CD4-positive, CD25-positive, alpha-beta regulatory T cell (primary cell): Measurements from ENCODE around the gene SPIN1. TPM values are rescaled to one million over a fixed set of nuclear protein-coding genes. Genes with fewer than 3 reads are reported as not detected.
A peak's percentile ranks its signal among the peaks of the same experiment; 100 is the strongest.

Experiments used
- ATAC-seq, 2 donors: fragments of 150-1000 bp; cut with Tn5 transposase; one replicate each; pipeline ENCODE4 v1.10.0; 2021; ENCODE audit warnings: low read depth in 2 of 2, moderate number of reproducible peaks in 2 of 2, moderate library complexity in 1 of 2
- DNase-seq, 3 donors: peaks; one replicate each; pipeline versions ENCODE4 v3.0.0 to v3.0.0-alpha.2; 2012 to 2022; ENCODE audit warnings: mixed read lengths in 1 of 3
- H3K27ac ChIP-seq: one replicate; pipeline ENCODE4 v1.7.0; 2013; ENCODE audit warnings: mild to moderate bottlenecking, low read length; ENCODE audit not compliant: insufficient read depth, poor library complexity, severe bottlenecking
- H3K27me3 ChIP-seq: one replicate; pipeline ENCODE4 v1.7.0; 2013; ENCODE audit warnings: low read length; ENCODE audit not compliant: control insufficient read depth, insufficient read depth
- H3K36me3 ChIP-seq: one replicate; pipeline ENCODE4 v1.7.0; 2013; ENCODE audit warnings: mild to moderate bottlenecking, low read length, moderate library complexity; ENCODE audit not compliant: control insufficient read depth, insufficient read depth
- H3K4me1 ChIP-seq: 2 replicates; pipeline ENCODE4 v1.7.0; 2013; ENCODE audit warnings: mild to moderate bottlenecking, low read length; ENCODE audit not compliant: insufficient read depth, control insufficient read depth, poor library complexity, severe bottlenecking
- H3K4me3 ChIP-seq: one replicate; pipeline ENCODE4 v1.7.0; 2013; ENCODE audit warnings: low read depth, mild to moderate bottlenecking, low read length, moderate library complexity
- H3K9me3 ChIP-seq, 2 experiments: 1 replicate in 1 of 2; 2 replicates in 1 of 2; pipeline ENCODE4 v1.7.0; 2013; ENCODE audit warnings: low read length in 2 of 2, mild to moderate bottlenecking in 1 of 2, moderate library complexity in 1 of 2; ENCODE audit not compliant: control insufficient read depth in 2 of 2
- H3K27ac Mint-ChIP-seq, 3 donors: one replicate each; pipeline ENCODE4 v1.8.0; 2020 to 2022; ENCODE audit warnings: mild to moderate bottlenecking in 3 of 3, mixed read lengths in 3 of 3, moderate library complexity in 2 of 3
- H3K27me3 Mint-ChIP-seq: one replicate; pipeline ENCODE4 v1.8.0; 2022; ENCODE audit warnings: mild to moderate bottlenecking, mixed read lengths
- H3K36me3 Mint-ChIP-seq: one replicate; pipeline ENCODE4 v1.8.0; 2020; ENCODE audit warnings: mixed read lengths
- H3K4me1 Mint-ChIP-seq, 4 donors: one replicate each; pipeline ENCODE4 v1.8.0; 2020 to 2022; ENCODE audit warnings: mixed read lengths in 4 of 4, mild to moderate bottlenecking in 1 of 4
- H3K4me3 Mint-ChIP-seq, 4 donors: one replicate each; pipeline ENCODE4 v1.8.0; 2020 to 2022; ENCODE audit warnings: mild to moderate bottlenecking in 4 of 4, mixed read lengths in 4 of 4, moderate library complexity in 3 of 4
- H3K9me3 Mint-ChIP-seq, 7 donors: one replicate each; pipeline ENCODE4 v1.8.0; 2020 to 2022; ENCODE audit warnings: mixed read lengths in 7 of 7, mild to moderate bottlenecking in 3 of 7, moderate library complexity in 2 of 7
- polyA plus RNA-seq, 4 donors: library from polyadenylated mRNA; unstranded; fragments of 300-500 nt; fragmentation: Illumina TruSeq; gene quantifications; one replicate each; pipeline ENCODE4 v1.2.3, GENCODE V29; 2021
- total RNA-seq: library from RNA; stranded (reverse); gene quantifications from one replicate; pipeline ENCODE4 v1.2.3, GENCODE V29; 2022

SPIN1 gene
- total and polyA plus RNA-seq, 5 donors from 2014 or later = 15.0 to 21.4 (median 19.4) TPM

GRCh38 chr9:88388886-88389605, 802 bp downstream of the SPIN1 start:
- H3K4me3 ChIP-seq = peak overlapping the region; percentile 89
- Mint-ChIP-seq H3K27ac (peak overlapping the region; percentile 86 to 93 (median 92)), H3K9me3 (peaks cover 0 to 3% (median 0%) of the 10 kb centered on the region in 7 donors), H3K36me3 (peaks cover 5% of the 10 kb centered on the region), H3K27me3 (no peaks in the 10 kb centered on the region), H3K4me3 (peak overlapping the region; percentile 93 to 97 (median 96)), H3K4me1 (peaks cover 15 to 32% (median 20%) of the 10 kb centered on the region in 4 donors)
- peak overlapping the region; percentile 14 for H3K27ac ChIP-seq
- H3K36me3 ChIP-seq = no peaks in the 10 kb centered on the region
- peak in 2 of 3 donors; percentile 40 to 44 for DNase-seq
- H3K27me3 ChIP-seq = no peaks in the 10 kb centered on the region
- H3K4me1 ChIP-seq = peaks cover 16% of the 10 kb centered on the region
- peak; percentile 2 to 3 for ATAC-seq
- H3K9me3 ChIP-seq = no peaks in the 10 kb centered on the region

GRCh38 chr9:88390371-88390990, 2.2 kb downstream of the SPIN1 start:
- H3K36me3 ChIP-seq = no peaks in the 10 kb centered on the region
- peaks cover 15 to 36% (median 22%) of the 10 kb centered on the region in 4 donors for H3K4me1 Mint-ChIP-seq
- no peaks in the 10 kb centered on the region for H3K27me3 ChIP-seq
- no peak overlapping the region for H3K4me3 ChIP-seq
- H3K4me1 ChIP-seq = peaks cover 16% of the 10 kb centered on the region
- H3K27ac Mint-ChIP-seq = no peak overlapping the region
- no peaks in the 10 kb centered on the region for H3K9me3 ChIP-seq
- peaks cover 0 to 3% (median 0%) of the 10 kb centered on the region in 7 donors for H3K9me3 Mint-ChIP-seq
- H3K27me3 Mint-ChIP-seq = no peaks in the 10 kb centered on the region
- DNase-seq (no peak), ATAC-seq (no peak)
- H3K4me3 Mint-ChIP-seq = peak overlapping the region; percentile 76 to 97 (median 95)
- H3K36me3 Mint-ChIP-seq = peaks cover 10% of the 10 kb centered on the region
- no peak overlapping the region for H3K27ac ChIP-seq

GRCh38 chr9:88391236-88391635, 3.0 kb downstream of the SPIN1 start:
- H3K27me3 ChIP-seq = no peaks in the 10 kb centered on the region
- peaks cover 15 to 36% (median 22%) of the 10 kb centered on the region in 4 donors for H3K4me1 Mint-ChIP-seq

GRCh38 chr9:88391921-88392320, 3.7 kb downstream of the SPIN1 start:
- Histone ChIP-seq H3K4me3 (no peak overlapping the region), H3K9me3 (no peaks in the 10 kb centered on the region), H3K27ac (no peak overlapping the region), H3K36me3 (no peaks in the 10 kb centered on the region), H3K27me3 (no peaks in the 10 kb centered on the region), H3K4me1 (peaks cover 16% of the 10 kb centered on the region)
- DNase-seq (no peak), ATAC-seq (no peak)
- H3K4me1 Mint-ChIP-seq = peaks cover 18 to 35% (median 23%) of the 10 kb centered on the region in 4 donors
- peaks cover 10% of the 10 kb centered on the region for H3K36me3 Mint-ChIP-seq
- peaks cover 0 to 3% (median 0%) of the 10 kb centered on the region in 7 donors for H3K9me3 Mint-ChIP-seq
- no peak overlapping the region for H3K27ac Mint-ChIP-seq
- peak overlapping the region in 2 of 4 donors; percentile 17 to 97 for H3K4me3 Mint-ChIP-seq
- no peaks in the 10 kb centered on the region for H3K27me3 Mint-ChIP-seq

More at GRCh38 chr9:88391236-88391635, 3.0 kb downstream of the SPIN1 start:
- no peak overlapping the region for H3K27ac ChIP-seq
- ATAC-seq (no peak), DNase-seq (no peak)
- H3K9me3 ChIP-seq = no peaks in the 10 kb centered on the region
- Mint-ChIP-seq H3K4me3 (peak overlapping the region; percentile 17 to 97 (median 50)), H3K9me3 (peaks cover 0 to 3% (median 0%) of the 10 kb centered on the region in 7 donors), H3K36me3 (peaks cover 10% of the 10 kb centered on the region), H3K27ac (peak overlapping the region in 1 of 3 donors; percentile 4), H3K27me3 (no peaks in the 10 kb centered on the region)
- peaks cover 16% of the 10 kb centered on the region for H3K4me1 ChIP-seq
- no peaks in the 10 kb centered on the region for H3K36me3 ChIP-seq
- H3K4me3 ChIP-seq = no peak overlapping the region

GRCh38 chr9:88392549-88392948, 4.3 kb downstream of the SPIN1 start:
- peak overlapping the region in 1 of 4 donors; percentile 16 for H3K4me3 Mint-ChIP-seq
- H3K36me3 Mint-ChIP-seq = peaks cover 10% of the 10 kb centered on the region
- H3K27me3 Mint-ChIP-seq = no peaks in the 10 kb centered on the region
- Histone ChIP-seq H3K27me3 (no peaks in the 10 kb centered on the region), H3K27ac (no peak overlapping the region), H3K36me3 (no peaks in the 10 kb centered on the region), H3K4me1 (peaks cover 11% of the 10 kb centered on the region), H3K9me3 (no peaks in the 10 kb centered on the region), H3K4me3 (no peak overlapping the region)
- no peak for ATAC-seq
- H3K9me3 Mint-ChIP-seq = peaks cover 0 to 3% (median 0%) of the 10 kb centered on the region in 7 donors
- H3K27ac Mint-ChIP-seq = peak overlapping the region in 1 of 3 donors; percentile 85
- no peak for DNase-seq
- peaks cover 12 to 29% (median 19%) of the 10 kb centered on the region in 4 donors for H3K4me1 Mint-ChIP-seq

- Mint-ChIP-seq H3K27me3 (no peaks in the 10 kb centered on the region), H3K36me3 (peaks cover 21% of the 10 kb centered on the region), H3K27ac (no peak overlapping the region), H3K4me1 (peaks cover 8 to 31% (median 15%) of the 10 kb centered on the region in 4 donors), H3K9me3 (peaks cover 0 to 1% (median 0%) of the 10 kb centered on the region in 7 donors), H3K4me3 (no peak overlapping the region)
- H3K4me3 ChIP-seq = no peak overlapping the region
- no peak overlapping the region for H3K27ac ChIP-seq
- no peaks in the 10 kb centered on the region for H3K36me3 ChIP-seq
- ATAC-seq = no peak
- no peaks in the 10 kb centered on the region for H3K4me1 ChIP-seq
- H3K9me3 ChIP-seq = no peaks in the 10 kb centered on the region
- DNase-seq = no peak
- no peaks in the 10 kb centered on the region for H3K27me3 ChIP-seq
Observed at GRCh38 chr9:88396836-88397577, 8.8 kb downstream of the SPIN1 start.

GRCh38 chr9:88398016-88398415, 9.8 kb downstream of the SPIN1 start:
- Mint-ChIP-seq H3K36me3 (peaks cover 16% of the 10 kb centered on the region), H3K27me3 (no peaks in the 10 kb centered on the region), H3K27ac (no peak overlapping the region), H3K9me3 (peaks cover 0 to under 1% (median 0%) of the 10 kb centered on the region in 7 donors), H3K4me3 (no peak overlapping the region), H3K4me1 (peaks cover 5 to 31% (median 13%) of the 10 kb centered on the region in 4 donors)
- H3K9me3 ChIP-seq = no peaks in the 10 kb centered on the region
- H3K27ac ChIP-seq = no peak overlapping the region
- no peaks in the 10 kb centered on the region for H3K27me3 ChIP-seq
- no peaks in the 10 kb centered on the region for H3K36me3 ChIP-seq
- no peak for ATAC-seq
- no peaks in the 10 kb centered on the region for H3K4me1 ChIP-seq
- H3K4me3 ChIP-seq = no peak overlapping the region
- no peak for DNase-seq
